Fibroblast of peridontal ligament (primary cell): ENCODE results near the gene ZFP36L2.
A peak's percentile ranks its signal among the peaks of the same experiment; 100 is the strongest.

Experiments used
- DNase-seq: peaks from one replicate; pipeline ENCODE4 v3.0.0-alpha.2; 2010; ENCODE audit errors: extremely low read depth

ZFP36L2 gene

GRCh38 chr2:43226558-43226954, at the start of gene ZFP36L2:
TSS of gene ZFP36L2 (minus strand) at chr2:43226606. CDS start at chr2:43226315, 291 bp downstream.
- peak; percentile 91 for DNase-seq

- no peak for DNase-seq
Observed at GRCh38 chr2:43274721-43275120, 48.3 kb upstream of the ZFP36L2 start.

GRCh38 chr2:43274055-43274454, 47.6 kb upstream of the ZFP36L2 start:
- DNase-seq: no peak

GRCh38 chr2:43273529-43273928, 47.1 kb upstream of the ZFP36L2 start:
- DNase-seq: no peak

- no peak for DNase-seq
Observed at GRCh38 chr2:43270930-43271615, 44.7 kb upstream of the ZFP36L2 start.

GRCh38 chr2:43270461-43270860, 44.1 kb upstream of the ZFP36L2 start:
- DNase-seq: no peak

- DNase-seq: peak; percentile 92
Observed at GRCh38 chr2:43269706-43270105, 43.3 kb upstream of the ZFP36L2 start.

GRCh38 chr2:43269074-43269572, 42.7 kb upstream of the ZFP36L2 start:
- peak; percentile 95 for DNase-seq

GRCh38 chr2:43268066-43268953, 41.9 kb upstream of the ZFP36L2 start:
- peak; percentile 27 for DNase-seq

GRCh38 chr2:43267381-43267780, 41.0 kb upstream of the ZFP36L2 start:
- DNase-seq: no peak

GRCh38 chr2:43266711-43267111, 40.3 kb upstream of the ZFP36L2 start:
- DNase-seq: no peak

- DNase-seq: peak; percentile 68
Observed at GRCh38 chr2:43265421-43265820, 39.0 kb upstream of the ZFP36L2 start.

- peak; percentile 88 for DNase-seq
Observed at GRCh38 chr2:43265001-43265400, 38.6 kb upstream of the ZFP36L2 start.

- DNase-seq: no peak
Observed at GRCh38 chr2:43262951-43263350, 36.5 kb upstream of the ZFP36L2 start.

GRCh38 chr2:43262239-43262638, 35.8 kb upstream of the ZFP36L2 start:
- DNase-seq: no peak

- DNase-seq: no peak
Observed at GRCh38 chr2:43259512-43259911, 33.1 kb upstream of the ZFP36L2 start.

- no peak for DNase-seq
Observed at GRCh38 chr2:43258547-43259156, 32.2 kb upstream of the ZFP36L2 start.

GRCh38 chr2:43255296-43255910, 29.0 kb upstream of the ZFP36L2 start:
- peak; percentile 57 for DNase-seq

GRCh38 chr2:43254331-43254730, 27.9 kb upstream of the ZFP36L2 start:
- no peak for DNase-seq

- DNase-seq: peak; percentile 95
Observed at GRCh38 chr2:43251171-43251731, 24.8 kb upstream of the ZFP36L2 start.

GRCh38 chr2:43250015-43250414, 23.6 kb upstream of the ZFP36L2 start:
- no peak for DNase-seq

- DNase-seq: no peak
Observed at GRCh38 chr2:43248621-43249020, 22.2 kb upstream of the ZFP36L2 start.
